Activated CD8-positive, alpha-beta memory T cell treated with anti-CD3 and anti-CD28 coated beads, Interleukin-2, amount 50 U/mL, for 48 hours (primary cell): ENCODE results near the gene CAPN10.
"Not testable (repeated sequence)": the region's sequence is repeated elsewhere in the genome, so short reads cannot be mapped to it uniquely, and the experiment has no call there.

Experiments used
- DNase-seq: peaks from one replicate; pipeline ENCODE4 v3.0.0-alpha.2; 2020

CAPN10 gene

DNA sequence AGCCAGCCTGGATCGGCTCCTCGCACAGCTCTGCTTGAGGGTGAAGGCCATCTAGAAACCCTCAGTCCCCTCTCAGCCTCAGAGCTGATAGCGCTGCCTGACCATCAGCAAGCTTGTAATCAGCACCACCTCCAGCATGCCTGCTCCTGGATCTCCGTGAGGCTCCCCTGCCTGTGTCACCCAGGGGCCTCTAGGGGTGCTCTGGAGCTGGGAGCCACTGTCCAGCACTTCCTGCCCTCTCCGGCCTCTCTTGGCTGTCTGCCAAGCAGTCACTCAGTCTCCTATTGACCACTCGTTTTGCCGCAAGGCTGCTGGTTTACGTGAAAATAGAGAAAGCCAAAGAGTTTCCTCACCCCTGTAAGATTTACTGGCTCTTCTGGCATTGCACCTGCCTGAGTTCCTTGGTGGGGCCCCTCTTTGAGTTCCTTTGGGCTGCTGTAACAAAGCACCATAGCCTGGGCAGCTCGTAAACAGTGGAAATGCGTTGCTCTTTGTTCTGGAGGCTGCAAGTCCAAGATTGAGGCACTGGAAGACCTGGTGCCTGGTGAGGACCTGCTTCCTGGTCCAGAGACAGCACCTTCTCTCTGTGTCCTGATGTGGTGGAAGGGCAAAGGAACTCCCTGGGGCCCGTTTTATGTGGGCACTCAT lies 17.9 kb downstream of the CAPN10 start:
- DNase-seq = no peak

DNA sequence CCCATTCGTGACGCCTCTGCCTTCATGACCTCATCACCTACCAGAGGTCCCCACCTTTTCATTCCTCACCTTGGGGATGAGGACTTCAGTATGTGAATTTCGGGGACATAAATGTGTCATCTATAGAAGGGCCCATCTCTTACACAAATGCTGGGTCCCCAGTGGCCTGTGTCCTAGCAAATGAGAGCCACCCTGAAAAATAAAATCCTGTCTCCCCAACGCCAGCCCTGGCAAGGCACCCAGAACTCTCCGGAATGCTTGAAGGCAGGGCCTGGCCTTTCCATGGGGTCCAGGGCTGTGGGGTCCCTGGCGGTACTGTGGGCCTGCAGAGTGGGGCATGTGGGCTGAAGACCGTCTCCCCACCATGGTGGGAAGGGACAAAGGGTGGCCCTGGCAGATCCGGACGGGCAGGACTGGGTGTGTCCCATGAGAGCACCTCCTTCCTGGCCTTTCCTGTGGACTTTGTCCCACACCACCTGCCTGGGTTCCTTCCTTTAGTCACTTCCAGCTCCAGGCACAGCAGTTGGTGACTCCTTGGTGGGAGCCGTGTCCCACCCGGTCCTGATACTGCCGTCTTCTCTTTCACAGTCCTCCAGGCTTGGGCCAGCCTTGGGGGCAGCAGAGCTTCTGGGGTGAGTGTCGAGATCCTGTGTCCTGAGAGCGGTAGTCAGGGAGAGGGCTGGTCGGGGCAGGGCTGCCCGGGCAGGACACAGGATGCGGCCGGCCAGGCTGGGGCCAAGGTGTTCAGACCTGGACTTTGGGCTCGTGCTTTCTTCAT lies 18.6 kb downstream of the CAPN10 start:
- no peak for DNase-seq

DNA sequence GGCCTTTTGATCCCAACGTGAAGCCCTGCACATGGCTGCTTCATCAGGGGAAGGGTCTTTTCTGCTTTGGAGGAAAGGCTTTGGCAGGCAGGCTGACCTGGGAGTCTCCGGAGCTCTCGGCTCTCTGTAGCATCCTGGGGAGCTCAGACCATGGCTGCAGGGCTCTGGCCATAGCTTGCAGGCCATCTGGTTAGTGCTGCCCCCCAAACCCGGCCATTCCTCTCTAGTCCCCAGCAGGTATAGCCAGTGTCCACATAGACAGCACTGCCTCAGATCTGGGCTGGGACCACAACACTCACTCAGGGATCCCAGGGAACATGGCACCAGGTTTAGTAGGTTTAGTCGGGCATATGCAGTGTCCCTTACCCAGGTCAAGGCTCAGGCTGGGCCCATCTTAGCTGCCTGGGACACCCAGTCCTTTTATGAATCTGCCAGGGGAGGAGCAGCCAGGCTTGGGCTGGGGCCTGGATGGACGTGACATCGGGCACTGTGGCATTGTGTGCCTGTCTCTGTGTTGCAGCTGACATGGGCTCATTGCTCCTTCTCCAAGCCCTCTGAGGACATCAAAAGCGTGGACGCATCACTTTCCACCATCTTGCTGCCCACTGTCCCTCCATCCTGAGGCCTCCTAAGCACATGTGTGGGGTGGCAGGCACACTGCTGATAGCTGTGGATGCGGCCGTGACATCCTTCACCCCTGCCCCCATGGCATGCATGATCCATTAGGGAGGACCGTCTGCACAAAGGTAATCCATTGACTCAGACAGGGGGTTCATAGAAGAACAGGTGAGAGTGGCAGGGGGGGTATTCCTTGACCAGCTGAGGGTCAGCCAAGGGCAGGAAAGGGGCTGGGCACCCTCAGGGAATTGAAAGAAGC lies 19.6 kb downstream of the CAPN10 start:
- no peak for DNase-seq

DNA sequence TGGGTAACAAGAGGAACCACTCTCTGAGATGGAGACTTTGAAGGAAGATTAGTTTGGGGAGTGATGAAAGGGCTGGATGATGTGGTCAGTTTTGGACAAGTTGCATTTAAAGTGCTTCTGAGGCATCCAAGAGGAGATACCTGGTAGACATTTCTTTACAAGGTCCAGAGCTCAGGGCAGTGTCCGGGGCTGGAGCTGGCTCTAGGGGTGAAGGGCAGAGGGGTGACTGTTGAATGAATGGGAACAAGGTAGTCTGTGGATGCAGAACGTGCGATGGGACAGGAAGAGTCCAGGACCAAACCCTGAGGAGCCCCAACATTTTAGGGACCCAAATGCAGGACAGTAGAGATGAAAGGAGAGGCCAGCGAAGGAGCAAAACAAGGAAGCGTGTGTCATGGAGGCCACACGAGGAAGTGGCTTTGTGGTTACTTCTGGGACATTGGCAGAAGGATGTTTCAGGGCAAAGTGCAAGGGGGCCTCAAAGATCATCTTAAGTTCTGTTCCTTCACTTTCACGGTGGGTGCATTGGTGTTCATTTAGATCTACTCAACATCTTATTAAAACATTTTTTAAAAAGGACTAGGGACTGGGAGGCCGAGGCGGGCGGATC lies 25.2 kb downstream of the CAPN10 start:
- no peak for DNase-seq

DNA sequence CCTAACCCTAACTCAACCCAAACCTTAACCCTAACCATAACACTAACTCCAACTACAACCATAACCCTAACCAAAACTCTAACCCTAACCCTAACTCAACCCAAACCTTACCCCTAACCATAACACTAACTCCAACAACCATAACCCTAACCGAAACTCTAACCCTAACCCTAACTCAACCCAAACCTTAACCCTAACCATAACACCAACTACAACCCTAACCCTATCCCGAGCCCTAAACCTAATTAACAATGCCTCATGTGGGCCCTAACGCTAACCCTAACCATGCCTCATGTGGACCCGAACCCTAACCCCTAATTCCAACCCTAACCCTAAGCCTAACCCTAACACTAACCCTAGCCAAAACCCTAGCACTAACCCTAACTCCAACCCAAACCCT lies 27.2 kb downstream of the CAPN10 start:
- DNase-seq = no peak

DNA sequence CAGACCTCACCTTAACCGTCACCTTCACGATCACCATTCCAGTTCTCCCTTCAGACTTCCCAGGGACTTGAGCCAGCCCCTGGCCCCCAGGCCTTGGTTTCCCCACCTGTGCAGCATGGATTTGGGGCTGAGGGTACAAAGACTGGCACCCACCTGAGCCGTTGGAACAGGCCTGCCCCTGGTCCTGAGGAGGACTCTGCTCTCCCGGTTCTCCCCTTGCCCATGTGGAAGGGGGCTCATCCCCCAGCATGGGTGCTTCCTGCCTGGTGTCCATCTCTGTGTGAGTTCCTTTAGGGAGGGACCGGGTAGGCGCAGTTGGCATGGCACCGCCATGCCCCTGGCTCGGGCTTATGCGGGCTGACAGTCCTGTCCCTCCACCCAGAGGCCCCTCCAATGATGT lies 27.9 kb downstream of the CAPN10 start:
- no peak for DNase-seq

DNA sequence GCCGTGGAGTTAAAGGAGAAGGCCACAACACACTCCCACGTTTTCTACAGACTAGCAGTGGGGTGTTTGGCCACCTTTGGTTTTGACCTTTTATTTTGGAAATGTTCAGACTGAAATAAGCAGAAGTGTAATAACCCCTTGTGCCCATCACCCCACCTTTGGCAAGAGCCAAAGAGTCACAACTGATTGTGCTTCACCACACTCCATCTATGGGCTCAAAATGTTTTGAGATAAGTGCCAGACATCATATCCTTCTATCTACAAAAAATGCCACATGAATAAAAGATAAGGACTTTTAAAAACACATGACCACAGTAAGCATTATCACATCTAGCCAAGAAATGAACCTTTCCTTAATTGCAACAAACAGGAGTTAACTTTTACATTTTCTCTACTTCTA lies 28.9 kb downstream of the CAPN10 start:
- no peak for DNase-seq

DNA sequence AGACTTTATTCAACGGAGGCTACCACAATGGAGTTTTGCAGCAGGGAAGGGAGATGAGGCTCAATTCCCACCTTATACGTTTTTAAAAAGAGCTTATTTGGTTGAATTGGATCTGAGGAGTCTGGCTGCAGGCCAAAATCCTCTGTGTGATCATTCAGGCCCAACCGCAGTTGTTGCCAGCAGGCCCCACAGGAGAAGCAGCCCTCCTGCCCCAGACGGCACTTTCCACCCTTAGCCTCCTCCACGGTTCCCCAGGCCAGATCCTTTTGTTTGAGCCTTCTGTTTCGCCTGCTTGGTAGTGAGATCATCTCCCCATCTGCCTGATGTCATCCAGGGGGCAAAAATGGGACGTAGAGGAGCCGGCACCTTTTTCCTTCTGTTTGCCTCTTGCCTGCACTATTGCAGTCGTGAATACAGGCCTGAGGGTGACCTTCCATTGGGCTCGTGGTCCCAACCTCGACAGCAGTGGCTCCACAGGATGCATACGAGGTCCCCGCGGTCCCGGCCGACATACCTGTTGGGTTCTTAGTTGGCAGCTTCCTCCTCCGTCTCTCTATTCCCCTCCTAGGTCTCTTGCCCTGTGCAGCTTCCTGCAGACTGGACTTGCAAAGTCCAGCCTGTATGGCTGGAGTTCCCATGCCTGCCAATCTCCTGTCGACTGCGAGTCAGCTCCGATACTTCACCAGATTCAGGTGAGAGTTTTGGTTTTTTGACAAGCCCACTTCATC lies 29.4 kb downstream of the CAPN10 start:
- no peak for DNase-seq

DNA sequence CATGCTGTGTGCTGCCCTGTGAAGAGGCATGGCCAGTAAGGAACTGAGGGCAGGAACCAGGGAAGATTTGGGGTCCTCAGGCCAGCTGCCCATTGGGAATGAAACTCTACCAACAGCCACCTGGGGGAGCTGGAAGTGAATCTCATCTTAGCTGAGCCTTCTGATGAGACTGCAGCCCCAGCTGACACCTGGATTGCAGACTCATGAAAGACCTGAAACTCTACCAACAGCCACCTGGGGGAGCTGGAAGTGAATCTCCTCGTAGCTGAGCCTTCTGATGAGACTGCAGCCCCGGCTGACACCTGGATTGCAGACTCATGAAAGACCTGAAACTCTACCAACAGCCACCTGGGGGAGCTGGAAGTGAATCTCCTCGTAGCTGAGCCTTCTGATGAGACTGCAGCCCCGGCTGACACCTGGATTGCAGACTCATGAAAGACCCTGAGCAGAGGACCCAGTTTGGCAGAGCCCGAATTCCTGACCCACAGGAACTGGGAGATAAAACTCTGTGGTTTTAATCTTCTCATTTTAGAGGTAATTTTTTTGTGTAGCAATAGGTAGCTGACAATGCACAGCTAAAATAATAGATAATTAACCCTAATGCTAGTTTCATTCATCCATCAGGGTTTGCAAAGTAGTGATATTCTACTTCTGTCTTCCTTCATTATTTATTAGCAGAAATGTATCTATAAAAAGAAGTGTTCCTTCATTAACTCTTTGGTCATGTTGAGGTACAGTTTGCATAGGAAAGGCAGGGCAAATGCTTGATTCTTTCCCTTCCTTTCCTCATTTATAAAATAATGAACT lies 30.5 kb downstream of the CAPN10 start:
- DNase-seq = not testable (repeated sequence)

DNA sequence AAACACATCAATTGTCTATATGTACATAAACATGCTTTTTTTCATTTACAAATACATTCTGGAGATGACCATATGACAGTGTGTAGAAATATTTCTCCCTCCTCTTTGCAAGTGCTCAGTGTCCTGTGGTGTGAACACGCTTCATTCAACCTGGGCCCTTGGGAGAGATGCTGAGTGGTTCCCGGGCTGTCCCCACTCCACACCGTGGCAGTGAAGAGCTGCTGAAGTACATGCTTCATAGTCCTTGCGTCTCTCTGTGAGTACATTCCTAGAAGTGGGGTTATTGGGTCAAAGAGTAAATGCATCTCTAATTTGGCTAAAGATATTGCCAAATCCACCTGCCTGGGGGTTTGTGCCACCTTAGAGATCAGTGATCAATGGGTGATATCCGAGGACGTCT lies 32.2 kb downstream of the CAPN10 start:
- no peak for DNase-seq

DNA sequence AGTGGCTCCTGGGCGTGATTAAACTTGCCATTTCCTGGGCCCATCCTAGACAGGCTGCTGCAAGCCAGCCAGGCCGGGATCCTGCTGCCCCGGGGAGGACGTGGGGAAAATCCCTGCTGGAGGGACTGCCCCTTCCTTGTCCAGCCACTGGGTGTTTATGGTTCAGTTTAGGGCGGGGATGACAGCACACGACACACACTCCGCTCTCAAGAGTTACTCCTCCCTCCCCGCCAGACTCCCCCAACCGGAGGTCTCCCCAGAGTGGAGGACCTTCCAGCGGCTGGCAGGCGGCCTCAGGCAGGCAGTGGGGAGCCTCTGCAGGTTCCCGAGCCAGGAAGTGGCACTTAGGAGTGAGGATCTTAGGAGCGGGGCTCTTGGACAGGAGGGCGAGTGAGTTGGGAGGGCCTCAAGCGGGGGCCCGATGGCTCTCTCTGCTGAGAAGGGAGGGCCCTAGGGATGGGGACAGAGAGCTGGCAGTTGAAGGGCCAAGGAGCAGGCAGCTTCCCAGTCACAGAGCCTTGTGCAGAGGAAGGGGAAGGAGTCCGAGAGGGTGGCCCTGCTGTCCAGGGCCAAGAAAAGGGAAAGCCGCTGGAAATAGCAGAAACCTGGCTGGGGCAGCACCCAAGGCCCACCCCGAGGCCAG lies 33.1 kb downstream of the CAPN10 start:
- no peak for DNase-seq

DNA sequence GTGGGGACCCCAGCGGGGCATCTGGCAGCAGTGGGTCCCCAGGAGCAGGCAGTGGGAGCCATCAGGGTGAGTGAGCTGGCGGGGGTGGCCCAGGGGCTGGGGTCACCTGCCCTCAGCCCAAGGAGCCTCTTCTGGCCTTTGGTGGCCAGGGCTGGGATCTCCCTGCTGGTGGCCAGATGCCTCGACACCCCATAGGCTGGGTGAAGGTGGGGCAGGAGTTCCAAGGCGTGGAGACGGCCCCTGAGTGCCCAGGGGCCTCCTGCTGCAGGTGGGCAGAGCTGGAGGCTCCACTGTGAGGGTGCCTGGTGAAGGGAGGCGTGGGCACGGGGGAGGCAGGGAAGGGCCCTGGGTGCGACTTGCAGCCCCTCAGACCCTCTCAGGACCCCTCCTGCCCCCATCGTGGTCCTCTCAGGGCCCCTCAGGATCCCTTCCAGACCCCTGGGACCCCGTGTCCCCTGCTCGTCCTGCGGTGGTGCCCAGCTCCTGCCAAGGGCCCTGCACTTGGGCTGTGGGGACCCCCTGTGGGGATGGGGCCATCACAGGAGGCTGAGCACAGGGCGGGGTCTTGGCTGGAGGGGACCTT lies 33.7 kb downstream of the CAPN10 start:
- DNase-seq = no peak

DNA sequence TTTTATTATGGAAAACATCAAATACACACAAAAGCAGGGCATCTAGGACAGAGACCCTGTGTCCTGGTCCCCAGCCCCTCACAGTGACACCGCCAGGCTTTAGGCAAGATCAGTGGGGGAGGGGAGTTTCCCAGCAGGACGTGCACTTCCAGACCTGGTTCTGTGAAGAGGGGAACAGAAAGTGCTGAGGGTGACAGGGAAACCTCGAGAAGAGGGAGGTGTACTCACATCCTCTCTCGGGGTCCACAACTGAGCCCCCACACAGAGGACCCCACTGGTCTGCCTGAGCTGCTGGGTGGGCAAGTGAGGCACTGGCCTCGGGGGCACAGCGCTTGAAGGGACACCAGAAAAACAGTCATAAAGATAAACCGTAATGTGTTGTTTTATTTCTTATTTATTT lies 34.3 kb downstream of the CAPN10 start:
- no peak for DNase-seq

DNA sequence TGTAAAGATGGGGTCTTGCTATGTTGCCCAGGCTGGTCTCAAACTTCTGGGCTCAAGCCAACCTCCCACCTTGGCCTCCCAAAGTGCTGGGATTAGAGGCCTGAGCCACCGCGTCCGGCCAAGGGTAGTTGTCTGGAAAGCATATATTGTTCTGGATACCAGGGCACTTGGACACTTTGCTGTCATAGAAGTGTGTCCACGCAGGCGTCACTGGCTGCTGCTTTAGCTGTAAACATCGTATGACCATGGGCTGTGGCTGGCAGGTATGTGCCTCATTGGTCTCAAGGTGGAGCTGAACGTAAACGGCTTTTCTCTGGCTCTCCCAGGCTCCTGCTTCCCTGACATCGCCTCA lies 35.5 kb downstream of the CAPN10 start:
- DNase-seq = peak; percentile 67

DNA sequence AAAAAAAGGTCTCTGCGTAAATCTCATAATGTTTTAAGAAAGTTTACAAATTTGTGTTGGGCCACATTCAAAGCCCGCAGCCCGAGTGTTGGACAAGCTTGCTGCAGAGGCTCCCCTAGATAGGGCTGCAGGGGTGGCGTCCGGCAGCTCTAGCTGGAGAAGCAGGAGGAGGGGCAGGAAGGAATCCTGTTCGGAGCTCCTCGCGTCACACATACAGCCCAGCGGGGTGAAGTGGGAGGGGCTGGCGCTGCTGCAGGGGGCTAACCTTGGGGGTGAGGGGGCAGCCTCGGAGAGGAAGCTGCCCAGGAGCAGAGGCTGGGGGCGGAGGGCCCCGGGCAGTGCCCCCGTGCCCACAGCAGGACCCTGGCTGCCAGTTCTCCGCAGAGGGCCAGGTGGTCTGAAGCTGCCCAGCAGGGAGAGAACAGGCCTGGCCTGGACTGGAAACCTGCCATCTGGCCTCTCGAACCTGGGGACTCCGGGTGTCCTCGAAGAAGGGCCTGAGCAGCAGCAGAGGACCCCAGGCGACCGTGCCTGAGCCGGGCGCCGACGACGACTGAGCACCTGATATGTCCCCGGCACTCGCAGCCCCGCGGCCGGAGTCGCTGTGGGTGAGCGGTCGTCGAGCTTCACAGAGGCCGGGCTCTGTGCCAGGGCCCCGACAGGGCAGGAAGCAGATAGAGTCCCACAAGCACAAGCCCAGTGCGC lies 36.1 kb downstream of the CAPN10 start:
- peak; percentile 83 for DNase-seq

DNA sequence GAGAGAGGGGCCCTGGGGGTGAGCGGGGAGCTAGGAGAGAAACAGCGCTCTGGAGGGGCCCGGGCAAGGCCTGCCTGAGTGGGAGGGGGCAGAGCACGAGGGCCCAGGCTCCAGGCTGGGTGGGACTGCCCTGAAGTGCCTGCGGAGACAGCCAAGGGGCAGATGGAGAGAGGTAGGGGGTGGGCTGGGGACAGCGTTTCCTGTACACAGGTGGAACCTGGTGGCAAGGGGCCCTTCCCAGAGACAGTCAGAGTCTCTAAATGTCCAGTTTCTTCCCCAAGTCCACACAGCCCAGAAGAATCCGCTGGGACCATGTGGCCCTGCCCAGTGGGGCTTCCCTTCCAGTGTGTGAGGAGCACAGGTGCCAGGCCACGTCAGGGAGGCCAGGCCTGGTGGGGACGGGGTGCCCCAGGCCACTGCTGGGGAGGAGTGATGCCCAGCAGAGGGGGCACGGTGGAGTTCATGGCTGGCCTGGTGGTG lies 37.0 kb downstream of the CAPN10 start:
- DNase-seq = peak; percentile 67

DNA sequence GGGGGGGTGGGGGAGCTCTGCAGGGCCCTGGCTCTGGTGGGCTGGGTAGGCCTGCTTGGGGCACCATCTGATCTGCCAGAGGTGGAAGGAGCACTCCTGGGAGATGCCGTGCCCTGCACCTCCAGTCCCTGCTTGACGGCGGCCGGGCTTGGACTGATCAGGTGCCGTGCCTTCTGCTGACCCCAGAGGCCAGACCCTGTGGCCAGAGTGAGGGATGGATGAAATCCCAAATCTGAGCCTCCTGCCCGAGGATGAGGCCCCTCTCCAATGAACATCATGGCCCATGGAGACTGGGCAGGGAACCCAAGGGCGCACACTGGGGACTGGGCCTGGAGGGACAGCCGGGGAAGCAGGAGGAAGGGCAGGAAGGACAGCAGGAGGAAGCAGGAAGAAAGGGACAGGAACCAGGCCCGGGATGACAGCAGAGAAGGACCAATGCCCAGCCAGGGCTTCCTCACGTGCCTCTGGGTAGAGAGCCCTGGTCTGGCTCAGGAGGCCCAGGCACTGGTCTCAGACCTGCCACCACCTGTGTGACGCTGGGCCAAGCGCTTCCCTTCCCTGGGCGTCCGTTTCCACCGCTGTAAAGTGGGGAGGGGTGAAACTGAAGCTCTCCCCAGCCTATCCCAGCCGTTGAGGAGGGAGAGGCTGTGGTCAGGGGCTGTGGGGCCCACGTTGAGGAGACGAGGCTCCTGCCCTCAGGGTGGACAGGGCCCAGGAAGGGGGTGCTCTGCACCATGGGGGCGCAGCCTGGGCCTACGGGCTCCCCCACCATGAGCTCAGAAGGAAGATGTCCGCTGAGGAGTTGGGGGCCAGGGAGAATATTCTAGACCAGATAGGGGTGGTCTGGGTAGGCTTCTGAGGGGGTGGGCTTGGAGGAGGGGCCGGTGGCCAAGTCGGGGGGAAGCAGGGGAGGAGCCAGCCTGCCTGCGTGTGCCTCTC lies 37.7 kb downstream of the CAPN10 start:
- peak; percentile 64 for DNase-seq

DNA sequence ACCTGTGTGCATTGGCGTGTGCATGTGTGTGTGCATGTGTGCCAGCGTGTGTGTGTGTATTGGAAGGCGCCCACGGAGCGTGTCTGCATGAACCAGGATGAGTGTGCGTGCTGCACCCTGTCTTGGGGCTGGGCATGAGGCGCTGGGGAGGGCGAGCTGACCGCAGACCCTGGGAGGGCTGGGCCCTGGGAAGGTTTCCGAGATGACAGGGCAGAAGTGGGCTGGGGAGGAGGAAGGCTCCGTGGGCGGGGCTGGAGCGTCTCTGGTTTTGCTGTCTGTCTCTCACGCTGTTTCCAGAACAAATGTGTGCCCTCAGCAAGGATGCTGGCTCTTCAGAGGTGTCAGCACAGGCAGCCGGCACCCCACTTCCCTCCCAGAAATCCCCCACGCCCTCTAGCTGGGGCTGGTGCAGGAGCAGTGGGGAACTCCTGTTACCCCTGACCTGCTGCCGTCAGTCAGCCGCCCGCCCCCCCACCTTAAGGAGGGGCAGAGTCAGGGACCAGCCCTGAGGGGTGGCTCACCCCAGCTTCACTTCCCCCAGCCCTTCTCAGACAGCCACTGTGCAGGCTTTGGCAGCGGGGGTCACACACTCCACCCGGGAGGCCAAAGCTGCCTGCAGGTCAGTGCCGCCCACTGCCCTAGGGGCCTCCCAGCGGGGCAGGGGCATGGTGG lies 38.6 kb downstream of the CAPN10 start, which contains the start of gene GPR35:
GPR35 (plus strand) TSS at position 531 of the 672 bp plus-strand sequence. CDS start 4,473 bp downstream, outside the sequence.
- peak; percentile 89 for DNase-seq
